Omental fat pad (tissue), 4 donors: ENCODE results near the gene NR5A1. TPM values are rescaled to one million over a fixed set of nuclear protein-coding genes. Genes with fewer than 3 reads are reported as not detected.

Experiments used
- ATAC-seq: fragments of 150-250 bp; one replicate; pipeline ENCODE4 v1.9.1; 2016; ENCODE audit warnings: mild to moderate bottlenecking, moderate library complexity; ENCODE audit not compliant: low FRiP score
- DNase-seq: peaks from one replicate; pipeline ENCODE4 v3.0.0-alpha.2; 2019; ENCODE audit warnings: low spot score
- total RNA-seq, 4 donors: library from RNA; depleted of rRNA; stranded (reverse); fragments of >200 nt; gene quantifications; one replicate each; pipeline ENCODE4 v1.1.0, GENCODE V29; 2016
- TF ChIP-seq, protein P1 (sequence below), 3 donors: fragments of 450-650 bp; IDR thresholded peaks; one replicate each; pipeline ENCODE4 v1.5.1; 2016 to 2017; ENCODE audit warnings: antibody characterized with exemption in 3 of 3, mild to moderate bottlenecking in 3 of 3, moderate library complexity in 2 of 3

The NR5A1 gene
- not detected for total RNA-seq

- DNase-seq (no peak), ATAC-seq (no peak)
Observed at GRCh38 chr9:124506931-124507879, at the start of gene NR5A1. Gene NR5A1, minus strand, starts transcription at chr9:124507399. Its CDS starts 4,004 bp downstream, at chr9:124503395.

DNA sequence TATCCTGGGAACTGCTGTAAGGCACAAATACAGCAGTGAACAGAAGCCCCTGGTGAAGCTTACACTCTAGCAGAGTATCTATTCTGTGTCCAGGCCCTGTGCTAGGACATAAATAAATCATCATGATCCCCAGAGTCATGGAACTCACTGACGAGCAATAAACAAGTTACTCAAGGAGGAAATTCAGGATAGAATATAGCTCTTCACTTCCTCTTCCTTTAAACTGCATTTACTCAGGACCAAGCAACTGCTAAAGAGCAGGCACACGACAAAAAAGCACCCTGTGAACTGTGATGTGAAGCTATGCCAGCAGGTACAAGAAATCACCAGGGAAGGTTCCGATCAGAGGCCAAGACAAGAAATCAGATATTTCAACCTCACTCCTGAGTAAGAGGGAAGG lies 47.8 kb upstream of the NR5A1 start:
- TF ChIP-seq, protein P1, sequence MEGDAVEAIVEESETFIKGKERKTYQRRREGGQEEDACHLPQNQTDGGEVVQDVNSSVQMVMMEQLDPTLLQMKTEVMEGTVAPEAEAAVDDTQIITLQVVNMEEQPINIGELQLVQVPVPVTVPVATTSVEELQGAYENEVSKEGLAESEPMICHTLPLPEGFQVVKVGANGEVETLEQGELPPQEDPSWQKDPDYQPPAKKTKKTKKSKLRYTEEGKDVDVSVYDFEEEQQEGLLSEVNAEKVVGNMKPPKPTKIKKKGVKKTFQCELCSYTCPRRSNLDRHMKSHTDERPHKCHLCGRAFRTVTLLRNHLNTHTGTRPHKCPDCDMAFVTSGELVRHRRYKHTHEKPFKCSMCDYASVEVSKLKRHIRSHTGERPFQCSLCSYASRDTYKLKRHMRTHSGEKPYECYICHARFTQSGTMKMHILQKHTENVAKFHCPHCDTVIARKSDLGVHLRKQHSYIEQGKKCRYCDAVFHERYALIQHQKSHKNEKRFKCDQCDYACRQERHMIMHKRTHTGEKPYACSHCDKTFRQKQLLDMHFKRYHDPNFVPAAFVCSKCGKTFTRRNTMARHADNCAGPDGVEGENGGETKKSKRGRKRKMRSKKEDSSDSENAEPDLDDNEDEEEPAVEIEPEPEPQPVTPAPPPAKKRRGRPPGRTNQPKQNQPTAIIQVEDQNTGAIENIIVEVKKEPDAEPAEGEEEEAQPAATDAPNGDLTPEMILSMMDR (IDR thresholded peaks at IDR 0.05): no peak
- ATAC-seq (no peak), DNase-seq (no peak)

More at GRCh38 chr9:124506931-124507879, at the start of gene NR5A1:
- TF ChIP-seq, protein P1 (IDR thresholded peaks at IDR 0.05): no peak

- ATAC-seq (no peak), DNase-seq (no peak)
- TF ChIP-seq, protein P1 (IDR thresholded peaks at IDR 0.05): no peak
Observed at GRCh38 chr9:124553738-124554137, 46.5 kb upstream of the NR5A1 start.

- TF ChIP-seq, protein P1 (IDR thresholded peaks at IDR 0.05): no peak
Observed at GRCh38 chr9:124552273-124552605, 45.0 kb upstream of the NR5A1 start.

GRCh38 chr9:124551472-124552272 lies 44.5 kb upstream of the NR5A1 start:
- TF ChIP-seq, protein P1 (IDR thresholded peaks at IDR 0.05): no peak
- ATAC-seq: no peak
- no peak for DNase-seq

More at GRCh38 chr9:124552273-124552605, 45.0 kb upstream of the NR5A1 start:
- ATAC-seq (no peak), DNase-seq (no peak)

- DNase-seq (no peak), ATAC-seq (no peak)
- TF ChIP-seq, protein P1 (IDR thresholded peaks at IDR 0.05): no peak
Observed at GRCh38 chr9:124550072-124550471, 42.9 kb upstream of the NR5A1 start.
